Astrocyte of the hippocampus (primary cell): ENCODE results near the gene HK3.
"Not testable (repeated sequence)": the region's sequence is repeated elsewhere in the genome, so short reads cannot be mapped to it uniquely, and the experiment has no call there.

Source experiments
- DNase-seq: peaks from one replicate; pipeline ENCODE4 v3.0.0; 2011; ENCODE audit warnings: low read depth, low spot score

HK3 gene

GRCh38 chr5:176883700-176884570, 15.2 kb downstream of the HK3 start:
- DNase-seq = no peak

DNA sequence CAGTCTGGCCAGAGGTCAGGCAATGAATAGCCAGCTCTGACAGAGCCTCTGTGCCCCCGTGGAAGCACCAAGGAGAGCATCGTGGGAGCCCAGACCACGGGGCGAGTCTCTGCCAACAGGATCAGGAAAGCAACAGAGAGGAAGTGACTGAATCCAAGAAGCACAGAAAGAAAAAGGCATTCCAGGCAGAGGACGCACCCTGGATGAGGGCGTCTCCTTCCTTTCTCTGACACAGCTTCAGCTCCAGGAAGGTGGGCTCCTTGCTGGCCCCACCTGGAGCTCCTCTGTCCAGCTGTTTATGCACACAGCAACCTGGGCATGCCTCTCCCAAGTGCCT, 16.6 kb downstream of the HK3 start:
- DNase-seq = no peak

DNA sequence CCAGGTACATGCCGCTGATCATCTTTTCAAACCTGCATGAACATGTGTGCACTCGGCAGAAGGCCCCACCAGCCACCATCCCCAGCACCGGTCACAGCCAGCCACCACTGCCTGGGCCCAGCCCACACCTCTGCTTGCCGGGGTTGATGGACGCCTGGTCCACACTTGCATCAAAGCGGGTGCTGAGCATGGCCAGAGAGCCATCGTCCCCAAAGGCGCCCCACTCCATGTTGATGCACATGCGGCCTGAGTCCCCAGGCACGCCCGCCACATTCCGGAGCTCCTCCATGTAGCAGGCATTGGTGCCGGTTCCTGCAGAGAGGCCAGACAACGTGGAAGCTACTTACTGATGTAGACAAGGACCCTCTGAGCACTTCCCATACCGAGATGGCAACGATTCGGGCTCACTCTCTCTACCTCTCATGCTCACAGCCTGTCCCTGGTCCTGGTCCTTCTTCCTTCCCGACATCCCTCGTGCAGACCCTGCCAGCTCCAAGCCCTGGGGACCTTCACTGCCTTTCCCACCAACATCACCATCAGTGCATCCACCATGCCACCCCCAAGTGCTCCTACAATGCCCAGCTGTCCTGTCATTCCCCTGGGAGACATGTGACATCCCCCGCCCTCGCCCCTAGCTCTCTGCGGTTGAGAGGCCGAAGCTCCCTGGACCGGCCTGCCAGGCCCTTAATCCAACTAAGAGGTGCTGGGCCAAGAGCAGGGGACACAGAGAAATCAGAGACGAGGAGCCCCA, 17.2 kb downstream of the HK3 start:
- no peak for DNase-seq

DNA sequence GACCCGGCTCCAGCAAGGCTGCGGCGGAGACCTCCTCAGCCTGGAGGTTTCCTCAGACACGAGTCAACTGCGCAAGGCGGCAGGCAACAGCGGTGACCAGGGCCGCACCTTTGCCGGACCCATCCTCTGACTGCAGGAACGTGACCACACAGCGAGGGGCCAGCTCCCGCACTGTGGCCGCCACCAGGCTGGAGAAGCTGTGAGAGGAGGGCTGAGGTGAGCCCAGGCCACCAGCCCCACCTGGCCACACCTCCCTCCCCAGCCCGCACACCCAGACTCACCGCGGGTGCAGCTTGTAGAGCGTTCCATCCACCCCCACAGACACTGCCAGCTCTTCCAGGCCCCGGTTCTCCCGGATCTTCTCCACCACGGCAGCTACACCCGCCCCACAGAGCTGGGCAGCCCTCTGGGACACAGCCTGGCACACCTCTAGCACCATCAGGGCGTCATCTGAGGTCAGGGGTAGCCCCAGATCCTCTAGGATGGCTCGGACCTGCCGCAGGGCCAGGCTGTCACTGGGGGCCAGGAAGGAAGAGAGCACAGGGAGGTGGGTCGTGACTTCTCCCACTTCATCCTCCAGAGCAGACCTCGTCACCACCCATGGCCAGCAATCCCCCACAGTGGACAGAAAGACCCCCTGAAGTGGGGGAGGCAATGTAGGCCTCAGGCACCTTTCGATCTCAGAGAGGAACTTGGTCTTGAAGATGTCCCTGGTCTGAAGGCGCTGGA, 18.0 kb downstream of the HK3 start:
- DNase-seq = no peak

DNA sequence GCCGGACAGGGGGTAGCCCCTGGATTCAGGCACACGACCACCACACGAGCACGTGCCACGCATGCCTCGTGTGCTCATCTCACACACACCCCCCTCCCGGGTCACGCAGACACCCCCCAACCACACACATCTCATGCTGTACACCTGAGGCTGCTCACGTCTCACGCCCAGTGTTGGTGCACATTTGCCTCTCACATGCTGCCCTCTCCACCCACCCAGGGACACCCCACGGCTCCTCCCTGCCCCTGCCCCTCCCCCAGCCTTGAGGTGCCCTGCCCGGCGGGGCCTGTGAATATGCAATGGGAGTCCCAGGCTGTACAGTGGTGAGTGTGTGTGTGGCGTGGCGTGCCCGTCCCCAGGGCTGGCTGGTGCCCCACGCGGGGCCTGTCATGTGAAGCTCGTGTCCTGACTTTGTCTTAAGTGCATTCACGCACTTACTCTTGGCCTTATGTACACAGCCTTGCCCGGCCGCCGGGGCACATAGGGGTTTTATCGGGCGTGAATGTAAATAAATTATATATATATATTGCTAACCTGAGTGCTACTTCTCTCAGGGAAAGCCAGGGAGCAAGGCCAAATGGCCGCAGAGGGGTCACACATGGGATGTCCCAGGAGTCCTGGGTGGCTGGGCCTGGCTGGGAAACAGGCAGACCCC, 18.7 kb downstream of the HK3 start:
- DNase-seq = no peak

- no peak for DNase-seq
Measured at GRCh38 chr5:176879663-176880361, 19.3 kb downstream of the HK3 start.

DNA sequence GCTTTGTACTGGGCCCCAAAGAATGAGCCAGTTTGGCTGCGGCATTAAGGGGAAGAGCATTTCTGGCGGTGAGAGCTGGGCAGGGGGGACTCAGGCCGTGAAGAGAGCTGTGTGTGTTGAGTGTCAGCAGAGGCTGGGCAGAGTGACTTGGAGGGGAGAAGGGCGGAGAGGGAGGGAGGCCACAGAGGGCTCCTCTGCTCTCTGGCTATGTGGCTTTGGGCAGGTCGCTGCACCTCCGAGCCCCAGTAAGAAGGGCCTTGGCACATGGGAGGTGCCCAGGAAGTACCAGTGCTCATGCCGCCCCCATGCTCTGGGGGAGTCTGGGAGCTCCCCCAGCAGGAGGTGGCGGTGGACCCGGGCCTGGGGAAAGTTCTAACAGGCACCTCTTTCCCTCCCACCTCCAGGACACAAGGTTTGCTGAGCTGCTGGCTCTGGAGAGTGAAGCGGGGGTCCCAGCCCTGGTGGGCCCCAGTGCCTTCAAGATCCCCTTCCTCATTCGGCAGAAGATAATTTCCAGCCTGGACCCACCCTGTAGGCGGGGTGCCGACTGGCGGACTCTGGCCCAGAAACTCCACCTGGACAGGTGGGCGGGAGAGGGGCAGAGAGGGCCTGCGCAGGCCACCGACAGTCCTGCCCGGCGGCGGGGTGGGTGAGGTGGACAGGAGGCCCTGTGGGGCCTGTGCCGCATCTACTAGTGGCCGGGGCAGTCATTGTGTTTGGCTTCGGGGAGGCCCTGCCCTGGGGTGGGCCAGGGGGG, 20.1 kb downstream of the HK3 start:
- no peak for DNase-seq

DNA sequence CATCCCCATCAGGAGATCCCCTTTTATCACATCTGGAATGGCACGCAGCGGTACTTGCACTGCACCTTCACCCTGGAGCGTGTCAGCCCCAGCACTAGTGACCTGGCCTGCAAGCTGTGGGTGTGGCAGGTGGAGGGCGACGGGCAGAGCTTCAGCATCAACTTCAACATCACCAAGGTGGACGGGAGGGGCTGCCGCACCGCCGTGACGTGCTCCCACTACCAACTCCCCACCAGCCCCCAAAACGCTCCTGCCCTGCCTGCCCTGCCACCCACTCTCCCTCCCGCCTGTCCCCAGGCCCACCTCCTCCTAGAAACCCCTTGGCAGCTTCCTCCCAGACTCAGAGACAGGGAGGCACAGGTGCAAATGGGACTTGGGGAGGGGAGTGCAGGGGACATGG, 20.7 kb downstream of the HK3 start:
- DNase-seq = no peak

- DNase-seq = no peak
Measured at GRCh38 chr5:176877793-176878331, 21.3 kb downstream of the HK3 start.

DNA sequence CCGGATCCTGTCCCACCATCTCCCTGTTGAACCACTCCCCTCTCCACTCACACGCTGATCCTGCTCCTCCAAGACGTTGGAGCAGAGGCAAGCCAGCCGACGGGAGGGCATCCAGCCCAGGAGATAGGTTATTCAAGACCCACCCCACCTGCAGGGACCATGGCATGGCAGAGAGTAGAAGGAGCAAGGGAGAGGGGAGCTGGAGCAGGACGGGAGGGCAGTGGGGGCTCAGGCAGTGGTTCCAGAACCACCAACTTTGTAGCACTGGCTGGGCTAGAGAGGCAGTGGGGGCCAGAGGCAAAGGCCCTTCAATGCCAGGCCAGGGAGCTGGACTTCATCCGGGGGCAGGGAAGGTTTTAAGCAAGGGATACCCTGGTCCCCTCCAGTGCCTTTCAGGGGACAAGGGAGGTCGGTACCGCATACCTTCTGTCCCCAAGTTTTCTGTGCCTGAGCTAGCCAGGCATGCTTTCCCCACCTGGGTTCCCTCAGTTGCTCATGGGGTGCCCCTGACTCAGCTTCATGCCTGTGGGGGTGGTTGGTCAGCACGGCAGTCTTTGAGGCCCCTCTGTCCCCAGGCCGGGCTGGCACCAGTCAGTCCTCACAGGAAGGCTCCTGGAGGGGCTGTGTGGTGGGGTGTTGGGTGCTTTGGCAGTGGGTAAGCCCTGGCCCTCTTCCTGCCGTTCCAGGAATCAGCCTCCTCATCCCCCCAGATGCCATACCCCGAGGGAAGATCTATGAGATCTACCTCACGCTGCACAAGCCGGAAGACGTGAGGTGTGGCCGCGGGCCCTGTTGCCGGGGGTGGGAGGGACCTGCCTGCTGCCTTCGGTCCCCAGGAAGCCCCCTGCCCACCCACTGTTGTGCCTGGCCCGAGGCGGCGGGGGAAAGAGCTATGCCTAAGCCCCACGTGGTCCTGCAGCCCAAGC, 22.4 kb downstream of the HK3 start:
- no peak for DNase-seq

GRCh38 chr5:176875783-176876505, 23.2 kb downstream of the HK3 start:
- DNase-seq = no peak

- no peak for DNase-seq
Measured at GRCh38 chr5:176875014-176875550, 24.1 kb downstream of the HK3 start.

GRCh38 chr5:176874198-176874780, 24.9 kb downstream of the HK3 start:
- no peak for DNase-seq

DNA sequence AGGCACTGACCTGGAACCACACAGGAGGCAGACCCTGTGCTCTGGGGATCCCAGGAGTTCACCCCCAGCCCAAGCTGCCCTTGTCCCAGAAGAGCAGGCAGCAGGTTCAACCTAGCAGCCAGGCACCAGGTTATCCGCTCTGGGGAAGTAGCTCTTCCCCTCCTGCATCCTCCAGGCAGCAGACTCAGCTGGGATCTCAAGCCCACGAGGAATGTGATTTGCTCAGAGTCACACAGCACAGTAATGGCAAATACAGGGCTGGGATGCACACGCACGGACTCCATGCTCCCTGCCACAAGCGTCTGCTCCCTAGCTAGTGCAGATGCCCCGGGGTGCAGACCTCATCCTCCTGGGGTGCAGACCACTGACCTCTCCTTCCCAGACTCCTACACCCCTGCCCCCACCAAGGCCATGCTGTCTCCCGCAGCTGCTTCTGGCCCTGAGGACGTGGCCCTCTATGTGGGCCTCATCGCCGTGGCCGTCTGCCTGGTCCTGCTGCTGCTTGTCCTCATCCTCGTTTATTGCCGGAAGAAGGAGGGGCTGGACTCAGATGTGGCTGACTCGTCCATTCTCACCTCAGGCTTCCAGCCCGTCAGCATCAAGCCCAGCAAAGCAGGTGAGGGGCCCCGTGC, 25.5 kb downstream of the HK3 start:
- DNase-seq = no peak

DNA sequence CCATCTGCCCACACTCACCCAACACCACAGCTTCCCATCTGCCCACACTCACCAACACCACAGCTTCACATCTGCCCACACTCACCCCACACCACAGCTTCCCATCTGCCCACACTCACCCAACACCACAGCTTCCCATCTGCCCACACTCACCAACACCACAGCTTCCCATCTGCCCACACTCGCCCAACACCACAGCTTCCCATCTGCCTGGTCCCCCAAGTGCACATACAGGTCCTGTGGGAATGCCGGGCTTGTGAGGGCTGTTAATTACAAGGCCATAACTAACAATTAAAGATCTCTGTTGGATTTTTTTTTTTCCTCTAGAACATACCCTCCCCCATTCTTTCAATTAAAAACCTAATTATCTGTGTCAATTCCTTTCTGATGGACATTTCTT, 26.1 kb downstream of the HK3 start:
- DNase-seq = not testable (repeated sequence)

DNA sequence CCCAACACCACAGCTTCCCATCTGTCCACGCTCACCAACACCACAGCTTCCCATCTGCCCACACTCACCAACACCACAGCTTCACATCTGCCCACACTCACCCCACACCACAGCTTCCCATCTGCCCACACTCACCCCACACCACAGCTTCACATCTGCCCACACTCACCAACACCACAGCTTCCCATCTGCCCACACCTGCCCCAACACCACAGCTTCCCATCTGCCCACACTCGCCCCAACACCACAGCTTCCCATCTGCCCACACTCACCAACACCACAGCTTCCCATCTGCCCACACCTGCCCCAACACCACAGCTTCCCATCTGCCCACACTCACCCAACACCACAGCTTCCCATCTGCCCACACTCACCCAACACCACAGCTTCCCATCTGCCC, 26.6 kb downstream of the HK3 start:
- not testable (repeated sequence) for DNase-seq

- DNase-seq = not testable (repeated sequence)
Measured at GRCh38 chr5:176870644-176871043, 28.5 kb downstream of the HK3 start.
